Right lobe of liver (tissue), 4 donors: ENCODE data around the gene ASB18.

Experiments used
- CTCF ChIP-seq, 4 donors: fragments of 200-600 bp in 3 of 4; fragments of 450-650 bp in 1 of 4; IDR thresholded peaks; one replicate each; pipeline versions ENCODE4 v1.5.1 to v1.8.0; 2016 to 2022; ENCODE audit warnings: antibody characterized with exemption in 4 of 4, mild to moderate bottlenecking in 2 of 4
- POLR2A ChIP-seq: fragments of 450-650 bp; IDR thresholded peaks from one replicate; pipeline ENCODE4 v1.6.1; 2017; ENCODE audit warnings: antibody characterized with exemption, mild to moderate bottlenecking
- donor health status: DM: no; HTN: no; CAD: no.
- donor health status: DM: no; HTN: no; CAD: no.
- donor health status: DM: no; HTN: yes; CAD: no.

- TF ChIP-seq CTCF (IDR thresholded peaks at IDR 0.05) = no peak
- TF ChIP-seq POLR2A = no peak
These were observed 47.1 kb upstream of the ASB18 start for GRCh38 chr2:236311286-236311685.
